Right hindlimb (tissue), 1 donor: ENCODE data around the gene ZNF644.
"Not testable (repeated sequence)": the region's sequence is repeated elsewhere in the genome, so short reads cannot be mapped to it uniquely, and the experiment has no call there.

Experiments used
- DNase-seq: peaks from one replicate; pipeline ENCODE4 v3.0.0-alpha.2; 2018

ZNF644 gene

DNA sequence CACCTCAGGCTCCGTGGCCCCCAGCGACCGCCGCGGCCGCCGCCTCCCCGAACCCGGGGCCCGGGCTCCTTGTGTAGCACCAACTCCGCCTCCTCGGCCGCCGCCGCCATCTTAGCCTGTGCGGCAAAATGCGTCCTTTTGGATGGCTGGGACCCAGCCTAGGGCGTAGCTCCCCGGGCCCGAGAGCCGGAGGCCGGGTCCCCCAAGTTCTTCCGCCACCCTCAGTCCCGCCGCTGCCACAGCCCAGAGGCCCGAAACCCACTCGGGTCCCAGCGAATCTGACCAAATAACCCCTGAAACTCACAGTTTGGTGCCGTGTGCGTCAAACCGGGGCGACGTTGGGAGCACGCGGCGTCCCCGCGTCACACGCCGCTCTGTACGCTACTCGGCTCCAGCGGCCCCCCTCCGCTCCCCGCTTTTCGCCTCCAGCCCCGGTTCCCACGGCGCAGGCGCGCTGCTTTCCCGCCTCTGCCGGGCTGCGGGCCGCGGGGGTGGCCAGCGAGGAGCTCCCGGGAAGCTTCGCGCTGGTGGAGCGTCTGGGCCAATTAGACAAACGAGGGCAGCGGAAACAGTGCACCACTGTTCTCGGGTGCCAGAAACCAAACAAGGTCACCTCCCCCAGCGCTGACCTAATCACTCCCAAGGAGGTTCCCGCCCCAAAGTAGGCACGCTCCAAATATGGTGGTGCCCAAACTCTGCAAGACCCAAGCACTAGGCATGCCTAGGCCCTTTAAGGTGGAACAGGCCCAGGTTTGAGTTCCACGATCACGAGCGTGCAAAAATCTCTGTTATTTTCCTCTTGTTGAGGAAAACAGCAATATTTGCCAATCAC, at the start of gene ZNF644:
Gene ZNF644, minus strand, starts transcription at position 350 of the 832 bp plus-strand sequence. CDS start 39,682 bp downstream, outside the sequence.
- peak; percentile 93 for DNase-seq

DNA sequence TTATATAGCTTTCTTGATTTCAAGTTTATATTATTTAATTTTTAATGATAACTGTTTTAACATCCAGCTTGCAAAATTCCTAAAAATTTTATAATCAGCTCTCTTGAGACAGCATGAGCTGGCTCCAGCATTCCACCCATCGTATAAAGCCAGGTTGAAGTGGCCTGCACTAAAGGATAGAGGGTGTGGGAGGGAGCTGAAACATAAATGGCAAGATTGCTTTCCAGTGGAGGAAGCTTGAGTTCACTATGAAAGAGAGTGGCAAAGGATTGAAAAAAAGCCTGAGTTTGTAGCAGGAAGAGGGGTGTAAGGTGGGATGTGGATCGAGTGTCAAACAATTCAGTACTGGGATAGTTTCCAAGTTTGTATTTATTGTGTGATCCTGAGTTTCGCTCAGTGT, 48.5 kb upstream of the ZNF644 start:
- DNase-seq = no peak

DNA sequence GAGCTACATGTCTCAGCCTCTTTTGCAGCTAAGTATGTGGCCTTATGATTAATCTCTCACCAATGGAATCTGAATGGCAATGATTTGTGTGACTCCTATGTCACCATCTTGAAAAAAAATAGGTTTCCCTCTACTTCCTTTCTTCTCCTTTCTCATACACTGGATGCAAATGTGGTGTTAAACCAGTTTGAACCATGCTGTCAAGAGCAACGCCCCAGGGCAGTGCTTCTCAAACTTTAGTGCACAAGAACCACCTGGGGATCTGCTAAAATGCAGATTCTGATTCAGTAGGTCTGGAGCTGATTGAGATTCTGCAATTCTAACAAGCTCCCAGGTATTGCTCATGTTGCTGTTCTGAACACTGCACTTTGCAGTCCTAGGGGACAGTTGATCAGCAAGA, 44.7 kb upstream of the ZNF644 start:
- DNase-seq = no peak

DNA sequence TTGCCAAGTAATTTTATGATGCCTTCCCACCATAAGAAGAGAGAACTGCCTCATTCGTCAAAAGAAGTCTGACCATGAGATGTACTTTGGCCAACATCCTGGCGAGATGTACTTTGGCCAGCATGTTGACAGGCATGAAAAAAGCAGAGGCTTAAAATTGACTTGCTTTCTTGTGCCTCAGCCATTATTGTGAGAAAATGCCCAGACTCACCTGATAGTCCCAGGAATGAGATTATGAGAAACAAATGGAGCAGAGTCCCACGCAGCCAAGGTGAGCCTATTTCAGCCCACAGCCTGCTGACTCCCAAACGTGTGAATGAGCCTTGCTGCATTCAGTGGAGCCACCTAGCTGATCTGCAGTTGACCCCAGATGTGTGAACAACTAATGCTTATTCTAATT, 43.5 kb upstream of the ZNF644 start:
- no peak for DNase-seq

DNA sequence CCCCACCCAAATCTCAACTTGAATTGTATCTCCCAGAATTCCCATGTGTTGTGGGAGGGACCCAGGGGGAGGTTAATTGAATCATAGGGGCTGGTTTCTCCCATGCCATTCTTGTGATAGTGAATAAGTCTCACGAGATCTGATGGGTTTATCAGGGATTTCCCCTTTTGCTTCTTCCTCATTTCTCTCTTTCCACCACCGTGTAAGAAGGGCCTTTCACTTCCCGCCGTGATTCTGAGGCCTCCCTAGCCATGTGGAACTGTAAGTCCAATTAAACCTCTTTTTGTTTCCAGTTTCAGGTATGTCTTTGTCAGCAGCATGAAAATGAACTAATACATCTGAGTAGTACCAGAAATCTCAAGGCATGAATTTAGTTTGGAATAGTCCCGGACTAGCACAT, 41.6 kb upstream of the ZNF644 start:
- DNase-seq = not testable (repeated sequence)

DNA sequence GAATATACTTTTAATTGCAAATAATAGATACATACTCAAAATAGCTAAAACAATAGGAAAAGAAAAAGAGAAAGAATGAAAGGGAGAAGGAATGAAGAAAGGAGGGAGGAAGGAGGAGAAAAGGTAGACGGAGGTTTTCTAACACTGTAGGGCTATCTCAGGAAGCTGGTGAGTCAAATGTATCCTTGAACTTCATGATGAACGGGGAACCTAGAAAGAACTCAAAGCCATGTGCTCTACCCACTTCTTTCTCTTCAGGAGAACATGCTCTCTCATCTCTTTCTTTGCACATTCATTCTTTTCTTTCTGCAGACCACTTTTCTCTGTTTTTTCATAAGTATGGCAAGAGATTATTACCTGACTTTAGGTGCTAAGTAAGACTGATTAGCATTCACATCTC, 37.3 kb upstream of the ZNF644 start:
- DNase-seq = no peak

DNA sequence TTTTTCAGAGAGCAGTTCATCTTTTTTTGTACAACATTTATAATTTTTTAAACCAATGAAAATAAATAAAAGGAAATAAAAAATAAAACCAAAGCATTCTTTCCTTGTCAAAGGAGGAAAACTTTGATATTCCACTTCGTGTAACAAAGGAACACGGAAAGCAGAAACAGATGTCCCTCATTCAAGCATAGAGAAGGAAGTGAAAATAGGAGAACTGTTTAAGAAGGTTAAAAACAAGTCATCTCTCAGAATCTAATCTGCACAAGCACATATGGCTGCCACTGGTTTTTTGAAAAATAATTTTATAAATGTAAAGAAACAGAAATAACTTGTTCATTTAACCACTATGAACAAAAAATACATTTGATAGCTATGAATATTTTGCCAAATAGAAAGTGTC, 35.9 kb upstream of the ZNF644 start:
- no peak for DNase-seq

DNA sequence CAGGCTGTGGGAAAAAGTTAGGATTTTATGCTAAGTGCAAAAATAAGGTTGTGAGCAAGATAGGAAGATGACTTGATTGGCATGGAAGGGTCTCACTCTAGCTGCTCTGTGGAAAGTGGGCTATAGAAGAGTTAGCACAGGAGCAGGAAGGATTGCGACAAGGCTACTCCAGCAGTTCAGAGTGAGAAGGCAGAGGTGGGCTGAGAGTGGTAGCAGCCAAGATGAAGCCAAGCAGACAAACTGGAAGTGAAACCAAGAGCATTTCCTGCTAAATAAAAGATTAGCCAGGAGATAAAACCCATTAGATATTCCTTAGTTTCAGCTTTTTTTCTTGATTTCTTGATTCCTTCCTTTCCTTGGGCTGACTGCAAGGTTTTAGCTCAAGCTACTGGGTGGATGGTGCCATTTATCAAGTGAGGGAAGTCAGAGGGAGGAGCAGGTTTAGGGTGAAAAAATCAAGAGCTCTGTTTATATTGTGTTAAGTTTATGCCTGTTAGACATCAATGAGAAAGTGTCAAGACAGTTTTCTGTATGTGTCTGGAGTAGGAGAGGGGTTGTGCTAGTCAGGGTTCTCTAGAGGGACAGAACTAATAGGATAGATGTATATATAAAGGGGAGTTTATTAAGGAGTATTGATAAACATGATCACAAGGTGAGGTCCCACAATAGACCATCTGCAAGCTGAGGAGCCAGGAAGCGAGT, 33.1 kb upstream of the ZNF644 start:
- DNase-seq = no peak

DNA sequence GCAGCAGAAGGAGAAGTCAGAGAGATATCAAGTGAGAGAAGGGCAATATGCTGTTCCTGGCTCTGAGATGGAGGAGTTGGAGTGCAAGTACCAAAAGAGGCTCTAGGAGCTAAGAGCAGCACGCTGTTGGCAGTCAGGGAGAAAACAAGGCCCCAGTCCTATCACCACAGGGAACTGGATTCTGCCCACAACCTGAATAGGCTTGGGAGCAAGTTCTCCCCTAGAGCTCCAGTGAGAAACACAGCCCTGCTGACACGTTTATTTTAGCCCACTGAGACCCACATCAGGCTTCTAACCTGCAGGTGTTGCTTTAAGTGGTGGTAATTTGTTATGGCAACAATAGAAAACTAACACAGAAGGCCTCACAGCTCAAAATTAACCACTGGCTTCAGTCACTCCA, 31.8 kb upstream of the ZNF644 start:
- no peak for DNase-seq

DNA sequence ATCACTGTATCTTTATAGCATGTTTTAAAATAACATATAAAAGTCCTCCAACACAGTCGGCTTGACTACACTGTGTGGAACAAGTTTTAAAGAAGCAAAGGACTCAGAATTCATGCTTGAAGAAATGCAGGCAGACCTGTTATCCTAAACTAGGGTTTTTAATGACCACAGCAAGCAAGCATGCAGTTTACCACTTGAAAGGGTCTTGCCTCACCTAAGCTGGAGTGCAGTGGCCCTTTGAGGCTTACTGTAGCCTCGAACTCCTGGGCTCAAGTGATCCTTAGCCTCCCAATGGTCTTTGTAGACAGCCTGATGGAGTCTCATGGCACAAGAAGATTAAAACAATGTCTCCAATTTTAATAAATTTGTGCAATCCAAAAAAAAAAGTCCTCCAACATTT, 27.7 kb upstream of the ZNF644 start:
- DNase-seq = not testable (repeated sequence)

DNA sequence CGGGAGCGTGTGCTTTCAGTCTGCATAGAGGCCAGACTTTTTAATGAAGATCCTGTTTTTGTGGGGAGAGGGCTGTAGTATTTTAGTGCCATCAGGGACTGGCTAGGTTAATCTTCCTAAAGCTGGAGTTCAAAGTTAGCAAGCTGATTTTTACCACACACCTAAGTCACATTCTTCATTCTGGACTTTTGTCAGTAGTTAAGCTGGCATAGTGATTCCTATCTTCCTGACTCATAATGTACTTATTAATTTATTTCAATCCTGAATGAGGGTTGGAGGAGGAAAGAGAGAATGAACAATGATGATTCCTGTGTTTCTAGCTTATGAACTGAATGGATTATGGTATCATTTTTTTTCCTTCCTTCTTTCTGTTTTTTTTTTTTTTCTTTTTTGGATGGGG, 24.9 kb upstream of the ZNF644 start:
- no peak for DNase-seq

DNA sequence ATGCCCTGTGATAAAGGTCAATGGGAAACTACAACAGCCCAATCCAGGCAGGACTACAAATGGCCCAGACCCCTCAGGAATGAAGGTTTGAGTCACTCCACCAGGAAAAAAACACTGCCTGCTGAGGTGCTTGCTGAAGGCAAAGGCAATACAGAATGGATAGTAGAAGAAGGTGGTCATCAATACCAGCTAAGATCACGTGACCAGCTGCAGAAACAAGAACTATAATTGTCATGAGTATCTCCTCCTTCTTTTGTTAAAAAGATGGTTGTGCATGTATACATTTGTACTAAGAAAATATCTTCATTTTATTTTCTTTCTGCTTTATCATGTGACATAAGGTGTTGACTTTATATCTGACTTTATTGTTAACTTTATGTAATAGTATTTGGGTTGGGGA, 23.4 kb upstream of the ZNF644 start:
- no peak for DNase-seq

DNA sequence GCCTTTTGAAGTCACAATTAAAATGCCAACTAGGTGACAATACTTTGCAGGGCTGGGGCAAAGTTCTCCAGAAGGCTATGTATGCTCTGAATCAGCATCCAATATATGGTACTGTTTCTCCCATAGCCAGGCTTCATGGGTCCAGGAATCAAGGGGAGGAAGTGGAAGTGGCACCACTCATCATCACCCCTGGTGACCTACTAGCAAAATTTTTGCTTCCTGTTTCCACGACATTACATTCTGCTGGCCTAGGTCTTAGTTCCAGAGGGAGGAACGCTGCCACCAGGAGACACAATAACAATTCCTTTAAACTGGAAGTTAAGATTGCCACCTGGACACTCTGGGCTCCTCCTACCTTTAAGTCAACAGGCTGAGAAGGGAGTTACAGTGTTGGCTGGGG, 22.9 kb upstream of the ZNF644 start:
- DNase-seq = not testable (repeated sequence)

DNA sequence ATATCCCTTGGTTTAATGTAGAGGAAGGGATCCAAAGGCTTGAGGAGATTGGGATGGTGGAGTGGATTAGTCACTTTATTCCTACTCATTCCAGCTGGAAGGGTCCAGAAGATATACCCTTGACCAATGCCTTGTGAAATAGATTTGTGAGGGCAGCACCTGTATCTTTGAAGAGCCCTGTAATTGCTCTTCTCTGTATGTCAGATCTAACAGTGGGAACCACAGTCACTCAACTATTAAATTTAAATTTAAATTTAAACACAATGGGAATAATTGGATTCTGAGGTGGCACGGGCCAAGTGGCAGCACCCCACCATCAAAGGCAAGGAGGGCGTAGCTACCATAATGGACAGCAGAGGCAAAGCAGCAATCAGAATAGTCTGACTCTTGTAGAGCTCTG, 20.5 kb upstream of the ZNF644 start:
- not testable (repeated sequence) for DNase-seq

DNA sequence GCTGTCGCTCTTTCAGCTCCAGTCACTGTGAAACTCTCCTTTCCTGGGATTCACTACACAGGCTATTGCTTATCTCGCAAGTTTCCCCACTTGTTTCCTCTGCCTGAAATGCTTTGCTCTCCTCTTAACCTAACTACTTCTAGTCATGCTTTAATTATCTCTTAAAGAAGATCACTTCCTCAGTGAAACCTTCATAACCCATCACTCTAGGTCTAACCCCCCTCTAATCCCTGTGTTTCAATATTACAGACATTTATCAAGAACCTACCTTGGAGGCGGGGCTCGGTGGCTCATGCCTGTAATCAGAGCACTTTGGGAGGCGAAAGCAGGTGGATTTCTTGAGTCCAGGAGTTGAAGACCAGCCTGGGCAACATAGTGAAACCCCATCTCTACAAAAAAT, 16.7 kb upstream of the ZNF644 start:
- no peak for DNase-seq

DNA sequence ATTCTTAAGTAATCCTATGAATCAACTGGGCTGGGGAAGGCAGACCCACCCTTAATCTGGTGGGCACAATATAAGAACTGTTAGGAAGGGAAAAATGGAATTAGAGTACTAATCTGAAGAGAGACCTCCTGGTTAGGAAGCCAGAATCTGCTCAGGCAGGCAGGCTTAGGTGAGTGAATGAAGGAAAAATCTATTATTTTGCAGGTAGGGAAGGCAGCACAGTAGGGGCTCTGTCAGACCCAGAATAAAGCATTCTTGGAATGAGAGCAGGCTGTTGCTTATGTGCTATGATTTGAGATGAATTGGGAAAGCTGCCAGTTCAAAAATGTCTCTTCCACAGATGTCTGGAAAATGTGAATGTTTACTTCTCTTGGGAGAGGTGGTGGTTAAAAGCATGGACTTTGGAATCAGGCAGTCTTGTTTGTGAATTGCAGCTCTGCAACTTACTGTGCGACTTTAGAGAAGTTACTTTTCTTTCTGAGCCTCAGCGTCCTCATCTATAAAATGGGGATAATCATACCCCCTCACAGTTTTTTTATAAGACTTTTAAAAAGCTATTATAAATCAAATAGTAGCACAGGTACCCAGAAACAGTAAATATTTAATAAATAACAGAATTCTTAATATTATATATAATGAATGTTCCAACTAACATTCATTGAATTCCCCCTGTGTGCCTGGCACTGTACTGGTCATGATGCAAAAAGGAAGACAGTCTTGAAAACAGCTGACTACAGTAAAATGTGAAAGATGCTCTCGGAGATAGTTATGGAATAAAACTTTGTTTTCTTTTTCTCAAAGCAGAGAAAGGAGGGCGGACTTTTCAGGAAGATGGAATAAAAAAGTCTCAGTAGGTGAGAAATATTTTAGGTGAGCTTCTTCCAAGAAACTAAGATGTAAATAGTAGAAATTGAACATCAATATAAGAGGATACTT, 15.3 kb upstream of the ZNF644 start:
- DNase-seq = no peak

DNA sequence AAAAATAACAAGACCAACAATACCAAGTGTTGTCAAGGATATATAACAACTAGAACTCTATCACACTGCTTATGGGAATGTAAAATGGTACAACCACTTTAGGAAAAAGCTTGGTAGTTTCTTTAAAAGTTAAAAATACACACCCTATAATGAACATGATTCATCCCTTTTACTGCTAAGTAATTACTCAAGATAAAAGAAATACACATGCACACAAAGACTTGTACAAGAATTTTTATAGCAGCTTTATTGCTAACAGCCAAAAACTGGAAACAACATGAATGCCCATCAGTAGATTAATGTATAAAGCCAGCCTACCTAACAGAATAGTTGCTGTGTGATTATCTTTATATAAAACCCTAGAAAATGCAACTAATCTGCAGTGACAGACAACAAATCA, 10.5 kb upstream of the ZNF644 start:
- no peak for DNase-seq

DNA sequence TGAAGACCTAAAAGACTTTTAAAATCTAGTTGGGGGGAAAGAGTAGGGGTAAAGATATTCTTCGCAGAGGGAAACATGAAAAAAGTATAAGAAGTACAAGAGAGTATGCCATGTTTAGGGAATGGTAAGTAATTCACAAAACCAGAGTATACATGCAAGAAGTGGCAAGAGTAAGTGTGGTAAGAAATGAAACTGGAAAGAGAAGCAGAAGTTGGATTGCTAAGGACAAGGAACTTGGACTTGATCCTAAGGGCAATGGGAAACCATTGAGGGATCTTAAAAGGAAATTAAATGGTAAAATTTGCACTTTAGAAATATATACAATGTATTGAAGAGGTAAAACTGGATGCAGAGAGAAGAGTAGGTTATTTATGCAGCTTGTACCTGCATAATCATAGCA, 9.2 kb upstream of the ZNF644 start:
- DNase-seq = no peak

DNA sequence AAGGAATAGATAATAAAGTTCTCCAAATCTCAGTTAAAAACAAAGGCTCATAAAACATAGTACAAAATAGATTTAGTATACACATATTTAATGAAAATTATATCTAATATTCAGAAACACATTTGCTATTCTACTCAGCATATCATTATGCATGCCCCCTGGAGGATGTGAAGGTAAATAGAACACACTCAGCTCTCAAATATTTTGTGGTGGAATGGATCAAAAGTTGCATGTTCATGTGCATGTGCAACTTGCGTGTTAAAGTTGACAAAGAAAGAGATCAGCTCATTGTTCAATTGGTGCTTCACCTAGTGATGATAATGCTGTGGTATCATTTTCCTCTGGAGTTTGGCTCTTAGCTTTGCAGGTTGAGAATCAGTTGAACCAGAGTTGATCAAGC, 4.9 kb upstream of the ZNF644 start:
- DNase-seq = no peak

DNA sequence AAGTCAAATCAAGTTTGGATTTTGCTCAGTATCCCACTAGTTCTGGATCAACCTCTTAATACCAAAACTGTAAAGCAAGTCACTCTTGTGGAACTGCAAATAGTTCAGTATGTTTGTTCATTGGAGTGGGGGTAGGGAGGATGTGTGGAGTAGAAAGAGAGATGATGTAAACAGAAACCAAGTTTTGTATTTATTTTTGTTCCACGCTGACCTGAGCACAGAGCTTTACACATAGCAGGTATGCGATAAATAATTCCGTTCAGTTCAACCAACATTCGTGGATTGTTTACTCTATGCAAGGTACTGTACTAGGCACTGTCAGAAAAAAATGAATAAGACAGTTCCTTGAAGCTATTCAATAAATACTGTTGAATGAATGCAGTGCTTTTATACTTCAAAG, 4.5 kb upstream of the ZNF644 start:
- DNase-seq = no peak

DNA sequence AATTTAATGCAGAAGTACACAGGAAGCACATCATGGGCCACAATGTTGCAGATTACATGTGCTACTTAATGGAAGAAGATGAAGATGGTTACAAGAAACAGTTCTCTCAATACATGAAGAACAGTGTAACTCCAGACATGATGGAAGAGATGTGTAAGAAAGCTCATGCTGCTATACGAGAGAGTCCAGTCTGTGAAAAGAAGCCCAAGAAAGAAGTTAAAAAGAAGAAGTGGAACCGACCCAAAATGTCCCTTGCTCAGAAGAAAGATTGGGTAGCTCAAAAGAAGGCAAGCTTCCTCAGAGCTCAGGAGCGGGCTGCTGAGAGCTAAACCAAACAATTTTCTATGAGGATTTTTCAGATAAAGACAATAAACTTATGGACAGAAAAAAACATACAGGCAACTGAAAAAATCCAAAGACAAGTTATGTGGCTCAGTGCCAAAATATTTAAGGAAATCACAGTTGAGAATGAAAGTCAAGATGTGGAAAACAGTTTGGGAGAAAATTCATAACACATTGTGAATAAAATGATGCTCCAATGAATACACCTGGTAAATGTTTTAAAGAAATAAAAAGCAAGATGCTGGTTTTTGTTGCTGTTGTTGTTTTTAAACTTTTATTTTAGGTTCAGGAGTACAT, 2.8 kb upstream of the ZNF644 start:
- DNase-seq = no peak

DNA sequence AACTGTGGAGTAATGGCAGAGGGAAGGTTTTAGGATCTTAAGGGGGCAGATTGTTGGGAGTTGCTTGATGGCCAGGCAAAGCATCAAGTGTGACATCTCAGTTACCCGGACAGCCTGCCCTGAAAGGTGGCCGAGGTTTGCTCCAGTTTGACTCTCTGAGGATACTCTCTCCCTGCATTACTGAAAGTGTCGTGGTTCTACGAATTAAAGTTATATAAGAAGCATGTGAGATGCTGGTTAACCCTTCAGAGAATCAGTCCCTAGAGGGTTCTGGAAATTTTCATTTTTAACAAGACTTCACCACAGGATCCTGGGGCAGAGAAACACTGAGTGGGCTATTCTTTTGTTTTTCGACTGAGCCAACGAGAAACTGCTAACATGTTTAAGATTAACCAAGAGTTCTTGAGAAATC, 689 bp upstream of the ZNF644 start:
- DNase-seq = no peak
